ENCODE data around the gene ATXN2. TPM values are rescaled to one million over a fixed set of nuclear protein-coding genes. Genes with fewer than 3 reads are reported as not detected.

The ATXN2 gene
- total RNA-seq, 1 experiment from 2014 or later, result 17.2 TPM

DNA sequence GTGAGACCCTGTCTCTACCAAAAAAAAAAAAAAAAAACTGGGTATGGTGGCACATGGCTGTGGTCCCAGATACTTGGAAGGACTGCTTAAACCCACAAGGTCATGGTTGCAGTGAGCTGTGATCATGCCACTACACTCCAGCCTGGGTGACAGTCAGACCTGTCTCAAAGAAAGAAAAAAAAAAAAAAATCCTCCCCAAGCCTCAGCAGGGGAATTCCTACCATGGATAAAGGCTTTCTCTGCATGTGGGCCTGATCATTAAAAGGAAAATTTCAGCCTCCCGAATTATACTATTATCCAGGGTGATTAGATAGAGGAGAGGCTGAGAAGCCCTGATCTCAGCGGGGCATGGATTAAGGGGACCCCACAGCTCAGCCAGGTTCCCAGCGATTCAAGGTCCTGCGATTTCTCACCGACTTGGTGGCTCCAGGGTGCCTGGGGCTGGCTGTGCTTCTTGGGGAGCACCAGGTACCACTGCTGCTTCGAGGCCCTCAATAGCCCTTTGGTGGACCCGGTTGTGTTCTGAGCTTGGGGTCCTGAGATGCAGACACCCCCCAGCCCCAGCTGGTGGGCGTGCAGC is 187.8 kb downstream of the ATXN2 start:
- H3K9me2 ChIP-seq (replicated peaks; ENCODE audit: low read length), result no peaks in the 10 kb centered on the region
- no peaks in the 10 kb centered on the region for H4K20me1 ChIP-seq (ENCODE audit: low read length)
- no peak overlapping the region for H2AFZ ChIP-seq (ENCODE audit: low read length)
- no peak for TF ChIP-seq EZH2phosphoT487 (IDR thresholded peaks at IDR 0.05; ENCODE audit: borderline replicate concordance, low read length)
- no peak for TF ChIP-seq EZH2 (IDR thresholded peaks at IDR 0.05; ENCODE audit: low read length, unreplicated experiment)
- TF ChIP-seq, protein P1, sequence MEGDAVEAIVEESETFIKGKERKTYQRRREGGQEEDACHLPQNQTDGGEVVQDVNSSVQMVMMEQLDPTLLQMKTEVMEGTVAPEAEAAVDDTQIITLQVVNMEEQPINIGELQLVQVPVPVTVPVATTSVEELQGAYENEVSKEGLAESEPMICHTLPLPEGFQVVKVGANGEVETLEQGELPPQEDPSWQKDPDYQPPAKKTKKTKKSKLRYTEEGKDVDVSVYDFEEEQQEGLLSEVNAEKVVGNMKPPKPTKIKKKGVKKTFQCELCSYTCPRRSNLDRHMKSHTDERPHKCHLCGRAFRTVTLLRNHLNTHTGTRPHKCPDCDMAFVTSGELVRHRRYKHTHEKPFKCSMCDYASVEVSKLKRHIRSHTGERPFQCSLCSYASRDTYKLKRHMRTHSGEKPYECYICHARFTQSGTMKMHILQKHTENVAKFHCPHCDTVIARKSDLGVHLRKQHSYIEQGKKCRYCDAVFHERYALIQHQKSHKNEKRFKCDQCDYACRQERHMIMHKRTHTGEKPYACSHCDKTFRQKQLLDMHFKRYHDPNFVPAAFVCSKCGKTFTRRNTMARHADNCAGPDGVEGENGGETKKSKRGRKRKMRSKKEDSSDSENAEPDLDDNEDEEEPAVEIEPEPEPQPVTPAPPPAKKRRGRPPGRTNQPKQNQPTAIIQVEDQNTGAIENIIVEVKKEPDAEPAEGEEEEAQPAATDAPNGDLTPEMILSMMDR (conservative IDR thresholded peaks at IDR 0.05; ENCODE audit: low read depth, low read length), result no peak
- intact Hi-C loops (cut with micrococcal nuclease), result no loop called here
- H3K27me3 ChIP-seq (ENCODE audit: low read length), result no peaks in the 10 kb centered on the region
- no peak overlapping the region for H3K4me2 ChIP-seq (ENCODE audit: low read length)
- no peak for DNase-seq
- ChIA-PET POLR2A (ENCODE audit: unreplicated experiment) (no interaction called here), CTCF (no interaction called here)
- no peak for ATAC-seq
- no peak overlapping the region for H3K9ac ChIP-seq (ENCODE audit: low read length)
- H3F3A ChIP-seq (ENCODE audit: low read length, unreplicated experiment), result no peaks in the 10 kb centered on the region
- peaks cover 54% of the 10 kb centered on the region for H3K79me2 ChIP-seq (ENCODE audit: low read length)
- peaks cover 21% of the 10 kb centered on the region for H3K4me1 ChIP-seq (ENCODE audit: insufficient read depth, low read length)
- no peak overlapping the region for H3K27ac ChIP-seq (ENCODE audit: low read length)
- no peaks in the 10 kb centered on the region for H3K36me3 ChIP-seq (ENCODE audit: low read depth, low read length)
- no peak overlapping the region for H3K4me3 ChIP-seq (ENCODE audit: low read length)
- BruUV-seq (replicated peaks), result no TSS peak
- no peaks in the 10 kb centered on the region for H3K9me3 ChIP-seq (ENCODE audit: low read length)

DNA sequence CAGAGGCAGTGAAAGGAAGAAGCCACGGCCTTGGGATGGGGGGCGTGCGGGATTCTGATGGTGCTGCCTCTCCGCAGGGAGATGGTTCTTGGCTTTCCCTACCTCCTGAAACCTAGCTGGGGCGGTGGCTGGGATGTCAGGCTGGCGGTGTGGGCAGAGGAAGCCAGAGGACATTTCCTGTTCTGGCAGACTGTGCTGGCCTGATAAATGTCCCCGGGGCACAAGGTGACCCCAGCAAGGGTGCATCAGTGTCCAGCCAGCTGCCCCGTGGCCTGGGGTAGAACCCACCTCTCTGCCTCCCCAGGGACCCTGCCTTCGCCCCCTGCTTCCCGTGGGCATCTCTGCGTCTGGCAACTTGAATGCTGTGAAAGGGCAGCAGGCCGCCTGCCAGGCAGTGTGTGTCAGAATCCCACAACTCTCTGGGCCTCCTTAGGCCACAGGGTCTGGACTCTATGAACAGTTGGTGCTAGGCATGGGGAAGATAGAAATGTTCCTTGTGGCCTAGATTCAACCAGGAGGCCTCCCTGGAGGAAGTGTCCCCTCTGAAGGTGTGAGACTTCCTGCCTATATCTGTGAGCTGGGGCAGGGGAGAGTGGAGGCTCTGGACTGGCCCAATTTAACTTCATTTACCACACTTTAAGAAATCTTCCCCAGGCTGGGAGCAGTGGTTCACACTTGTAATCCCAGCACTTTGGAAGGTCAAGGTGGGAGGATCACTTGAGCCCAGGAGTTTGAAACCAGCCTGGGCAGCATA is 188.5 kb downstream of the ATXN2 start:
- no peak overlapping the region for H3K4me3 ChIP-seq (ENCODE audit: low read length)
- intact Hi-C loops (cut with micrococcal nuclease), result no loop called here
- no peaks in the 10 kb centered on the region for H3F3A ChIP-seq (ENCODE audit: low read length, unreplicated experiment)
- no peaks in the 10 kb centered on the region for H4K20me1 ChIP-seq (ENCODE audit: low read length)
- no TSS peak for BruUV-seq (replicated peaks)
- H3K27me3 ChIP-seq (ENCODE audit: low read length), result no peaks in the 10 kb centered on the region
- DNase-seq (no peak), ATAC-seq (no peak)
- ChIA-PET CTCF (interaction anchor here (0.7 kb wide), 1 partner anchor 41 kb away, joined by 3 read pairs; no protein-coding TSS in a partner anchor), POLR2A (ENCODE audit: unreplicated experiment) (no interaction called here)
- no peaks in the 10 kb centered on the region for H3K9me2 ChIP-seq (replicated peaks; ENCODE audit: low read length)
- peaks cover 55% of the 10 kb centered on the region for H3K79me2 ChIP-seq (ENCODE audit: low read length)
- H3K9me3 ChIP-seq (ENCODE audit: low read length), result no peaks in the 10 kb centered on the region
- no peaks in the 10 kb centered on the region for H3K36me3 ChIP-seq (ENCODE audit: low read depth, low read length)
- peaks cover 21% of the 10 kb centered on the region for H3K4me1 ChIP-seq (ENCODE audit: insufficient read depth, low read length)
- TF ChIP-seq, protein P1 (conservative IDR thresholded peaks at IDR 0.05; ENCODE audit: low read depth, low read length), result no peak
- no peak for TF ChIP-seq EZH2phosphoT487 (IDR thresholded peaks at IDR 0.05; ENCODE audit: borderline replicate concordance, low read length)
- no peak for TF ChIP-seq EZH2 (IDR thresholded peaks at IDR 0.05; ENCODE audit: low read length, unreplicated experiment)
- H2AFZ ChIP-seq (ENCODE audit: low read length), result no peak overlapping the region
- H3K9ac ChIP-seq (ENCODE audit: low read length), result no peak overlapping the region
- H3K4me2 ChIP-seq (ENCODE audit: low read length), result no peak overlapping the region
- H3K27ac ChIP-seq (ENCODE audit: low read length), result no peak overlapping the region
